Measurements from ENCODE around the gene DOCK4. TPM values are rescaled to one million over a fixed set of nuclear protein-coding genes. Genes with fewer than 3 reads are reported as not detected.

DOCK4 gene
- total and polyA plus RNA-seq, 7 donors, result 1.8 to 12.7 (median 7.1) TPM

DNA sequence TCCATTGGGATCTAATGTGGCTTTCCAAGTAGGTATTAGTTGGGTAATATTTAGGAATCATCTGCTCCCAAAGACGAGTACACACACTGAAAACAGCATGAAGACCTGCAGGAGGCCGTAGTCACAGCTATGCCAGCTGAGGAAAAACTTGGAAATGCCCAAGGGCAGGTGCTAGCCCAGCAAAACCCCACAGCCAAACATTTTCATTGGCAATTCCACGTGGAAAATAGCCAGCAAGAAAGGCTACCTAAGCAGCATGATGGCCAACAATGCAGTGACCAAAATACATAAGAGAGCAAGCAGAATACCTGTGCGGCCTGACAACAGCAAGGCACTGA lies 32.7 kb downstream of the DOCK4 start:
- DNase-seq, result no peak
- Histone ChIP-seq H3K4me1 (peaks cover 19% of the 10 kb centered on the region), H3K9me3 (no peaks in the 10 kb centered on the region), H3K4me3 (peak overlapping the region; percentile 12), H3K27me3 (ENCODE audit: insufficient read depth in 3 of 3, low read length in 2 of 3) (no peaks in the 10 kb centered on the region), H3K36me3 (ENCODE audit: insufficient read depth in 1 of 2, low read depth in 1 of 2) (no peaks in the 10 kb centered on the region), H3K27ac (peak overlapping the region; percentile 8)
- TF ChIP-seq, protein P1, sequence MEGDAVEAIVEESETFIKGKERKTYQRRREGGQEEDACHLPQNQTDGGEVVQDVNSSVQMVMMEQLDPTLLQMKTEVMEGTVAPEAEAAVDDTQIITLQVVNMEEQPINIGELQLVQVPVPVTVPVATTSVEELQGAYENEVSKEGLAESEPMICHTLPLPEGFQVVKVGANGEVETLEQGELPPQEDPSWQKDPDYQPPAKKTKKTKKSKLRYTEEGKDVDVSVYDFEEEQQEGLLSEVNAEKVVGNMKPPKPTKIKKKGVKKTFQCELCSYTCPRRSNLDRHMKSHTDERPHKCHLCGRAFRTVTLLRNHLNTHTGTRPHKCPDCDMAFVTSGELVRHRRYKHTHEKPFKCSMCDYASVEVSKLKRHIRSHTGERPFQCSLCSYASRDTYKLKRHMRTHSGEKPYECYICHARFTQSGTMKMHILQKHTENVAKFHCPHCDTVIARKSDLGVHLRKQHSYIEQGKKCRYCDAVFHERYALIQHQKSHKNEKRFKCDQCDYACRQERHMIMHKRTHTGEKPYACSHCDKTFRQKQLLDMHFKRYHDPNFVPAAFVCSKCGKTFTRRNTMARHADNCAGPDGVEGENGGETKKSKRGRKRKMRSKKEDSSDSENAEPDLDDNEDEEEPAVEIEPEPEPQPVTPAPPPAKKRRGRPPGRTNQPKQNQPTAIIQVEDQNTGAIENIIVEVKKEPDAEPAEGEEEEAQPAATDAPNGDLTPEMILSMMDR (IDR thresholded peaks at IDR 0.05), result no peak
- 18 to 28% (median 23%) methylated on average over 4 of the region's 4 CpGs for WGBS, 3 donors
- ATAC-seq, result peak in 3 of 4 donors; percentile 25 to 36 (median 36)
- intact Hi-C loops (cut with DNase I), result no loop called here

DNA sequence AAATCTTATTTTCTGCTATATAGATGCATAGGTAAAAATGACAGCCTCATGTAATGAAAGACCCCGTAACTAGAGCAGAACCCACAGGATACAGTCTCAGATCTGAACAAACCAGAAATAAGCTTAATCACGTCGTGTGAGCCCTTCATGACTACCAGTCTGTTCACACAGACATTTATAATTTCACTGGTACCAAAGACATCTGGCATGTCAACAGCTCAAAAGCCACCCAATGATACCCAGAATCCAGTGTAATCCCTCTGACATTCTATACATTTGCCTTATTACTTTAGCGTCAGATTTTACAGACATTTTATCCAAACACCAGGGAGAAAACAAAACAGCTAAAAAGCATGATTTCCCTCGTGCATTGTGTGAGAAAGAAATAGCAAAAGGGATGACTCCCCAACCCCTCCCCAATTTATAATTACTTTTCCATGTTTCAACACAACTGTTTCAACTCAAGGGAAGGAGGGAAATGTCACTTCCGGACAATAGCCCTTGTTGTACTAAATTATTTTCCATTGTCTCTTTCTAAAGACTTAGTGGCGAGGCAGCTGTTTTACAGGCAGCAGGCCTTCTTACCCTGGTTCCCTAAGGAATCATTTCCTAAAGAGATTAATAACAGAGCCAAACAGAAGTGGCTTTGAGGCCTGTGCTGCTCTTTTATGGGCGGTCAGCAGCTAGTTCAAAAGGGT lies 33.2 kb downstream of the DOCK4 start:
- TF ChIP-seq, protein P1 (IDR thresholded peaks at IDR 0.05), result no peak
- Histone ChIP-seq H3K9me3 (no peaks in the 10 kb centered on the region), H3K36me3 (ENCODE audit: insufficient read depth in 1 of 2, low read depth in 1 of 2) (no peaks in the 10 kb centered on the region), H3K4me3 (peak overlapping the region; percentile 12), H3K27me3 (ENCODE audit: insufficient read depth in 3 of 3, low read length in 2 of 3) (no peaks in the 10 kb centered on the region), H3K27ac (peak overlapping the region; percentile 8), H3K4me1 (peaks cover 19% of the 10 kb centered on the region)
- 33 to 42% (median 35%) methylated on average over 8 of the region's 8 CpGs for WGBS, 3 donors
- ATAC-seq (peak; percentile 23 to 52 (median 31)), DNase-seq (no peak)
- intact Hi-C loops (cut with DNase I), result no loop called here

DNA sequence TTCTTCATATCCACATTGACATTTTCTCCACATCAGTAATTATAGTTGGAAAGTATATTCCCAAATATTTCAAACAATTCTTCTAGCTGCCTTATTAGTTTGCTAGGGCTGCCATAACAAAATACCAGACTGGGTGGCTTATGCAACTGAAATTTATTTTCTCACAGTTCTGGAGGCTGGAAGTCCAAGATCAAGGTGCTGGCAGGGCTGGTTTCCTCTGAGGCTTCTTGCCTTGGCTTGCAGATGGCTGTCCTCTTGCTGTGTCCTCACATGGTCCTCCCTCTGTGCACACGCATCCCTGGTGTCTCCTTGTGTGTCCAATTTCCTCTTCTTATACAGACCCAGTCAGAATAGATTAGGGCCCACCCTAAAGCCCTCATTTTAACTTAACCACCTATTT lies 34.5 kb downstream of the DOCK4 start:
- Histone ChIP-seq H3K36me3 (ENCODE audit: insufficient read depth in 1 of 2, low read depth in 1 of 2) (no peaks in the 10 kb centered on the region), H3K27me3 (ENCODE audit: insufficient read depth in 3 of 3, low read length in 2 of 3) (no peaks in the 10 kb centered on the region), H3K4me1 (peaks cover 19% of the 10 kb centered on the region), H3K27ac (no peak overlapping the region), H3K4me3 (no peak overlapping the region), H3K9me3 (no peaks in the 10 kb centered on the region)
- DNase-seq, result no peak
- ATAC-seq, result no peak
- WGBS, 3 donors, result 83 to 92% (median 90%) methylated on average over 1 of the region's 1 CpG
- TF ChIP-seq, protein P1 (IDR thresholded peaks at IDR 0.05), result no peak
- intact Hi-C loops (cut with DNase I), result no loop called here

DNA sequence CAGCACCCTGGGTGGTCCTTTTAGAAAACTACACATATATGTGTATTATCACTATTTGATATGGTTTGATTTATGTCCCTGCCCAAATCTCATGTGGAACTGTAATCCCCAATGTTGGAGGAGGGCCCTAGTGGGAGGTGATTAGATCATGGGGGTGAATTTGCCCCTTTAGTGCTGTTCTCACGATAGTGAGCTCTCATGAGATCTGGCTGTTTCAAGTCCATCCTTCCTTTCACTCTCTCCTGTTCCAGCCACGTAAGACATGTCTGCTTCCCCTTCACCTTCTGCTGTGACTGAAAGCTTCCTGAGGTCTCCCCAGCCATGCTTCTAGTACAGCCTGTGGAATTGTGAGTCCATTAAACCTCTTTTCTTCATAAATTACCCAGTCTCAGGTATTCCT lies 37.3 kb downstream of the DOCK4 start:
- H3K4me1 ChIP-seq, result peaks cover 21% of the 10 kb centered on the region
- intact Hi-C loops (cut with DNase I), result no loop called here
- no peak overlapping the region for H3K27ac ChIP-seq
- ATAC-seq (no peak), DNase-seq (no peak)
- no peaks in the 10 kb centered on the region for H3K27me3 ChIP-seq (ENCODE audit: insufficient read depth in 3 of 3, low read length in 2 of 3)
- 67 to 88% (median 68%) methylated on average over 2 of the region's 2 CpGs for WGBS, 3 donors
- no peaks in the 10 kb centered on the region for H3K36me3 ChIP-seq (ENCODE audit: insufficient read depth in 1 of 2, low read depth in 1 of 2)
- TF ChIP-seq, protein P1 (IDR thresholded peaks at IDR 0.05), result no peak
- no peak overlapping the region for H3K4me3 ChIP-seq
- no peaks in the 10 kb centered on the region for H3K9me3 ChIP-seq

DNA sequence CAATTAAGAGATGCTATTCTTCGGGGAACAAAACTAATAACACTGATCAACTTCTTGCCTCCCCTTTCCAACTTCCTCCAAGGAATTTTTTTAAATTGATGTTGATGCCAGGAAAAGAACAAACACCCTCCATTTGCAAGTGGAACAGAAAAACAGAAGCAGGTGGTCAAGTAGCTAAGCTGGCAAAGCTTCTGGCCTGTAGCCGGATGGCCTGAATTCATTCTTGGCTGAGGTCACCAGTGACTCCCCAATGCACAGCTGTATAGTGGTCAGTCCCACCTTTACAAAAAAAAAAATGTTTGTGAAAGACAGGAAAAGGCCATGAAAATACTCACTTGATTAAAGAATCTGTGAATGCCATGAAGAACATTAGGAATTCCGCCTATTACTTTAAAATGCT lies 39.1 kb downstream of the DOCK4 start:
- Histone ChIP-seq H3K4me1 (peaks cover 16% of the 10 kb centered on the region), H3K36me3 (ENCODE audit: insufficient read depth in 1 of 2, low read depth in 1 of 2) (no peaks in the 10 kb centered on the region), H3K9me3 (no peaks in the 10 kb centered on the region), H3K27ac (no peak overlapping the region), H3K27me3 (ENCODE audit: insufficient read depth in 3 of 3, low read length in 2 of 3) (no peaks in the 10 kb centered on the region), H3K4me3 (no peak overlapping the region)
- TF ChIP-seq, protein P1 (IDR thresholded peaks at IDR 0.05), result no peak
- DNase-seq, result no peak
- 33 to 52% (median 39%) methylated on average over 3 of the region's 3 CpGs for WGBS, 3 donors
- intact Hi-C loops (cut with DNase I), result no loop called here
- ATAC-seq, result no peak

Measured in psoas muscle (tissue), 8 donors.